GM12864 (cell line): Measurements from ENCODE around the gene VSTM5.

Experiments
- DNase-seq: peaks from one replicate; pipeline ENCODE4 v3.0.0-alpha.2; 2011; ENCODE audit warnings: low read depth
- H3K4me3 ChIP-seq: 2 replicates; pipeline ENCODE4 v1.5.1; 2011; ENCODE audit warnings: mild to moderate bottlenecking, low read depth, low read length, control low read depth
- TF ChIP-seq, protein P1 (sequence below): IDR thresholded peaks from 2 replicates; pipeline ENCODE4 v1.5.1; 2011; ENCODE audit warnings: low read depth, mild to moderate bottlenecking, moderate library complexity, low read length, control low read depth, inconsistent platforms; ENCODE audit errors: missing control alignments

VSTM5 gene

DNA sequence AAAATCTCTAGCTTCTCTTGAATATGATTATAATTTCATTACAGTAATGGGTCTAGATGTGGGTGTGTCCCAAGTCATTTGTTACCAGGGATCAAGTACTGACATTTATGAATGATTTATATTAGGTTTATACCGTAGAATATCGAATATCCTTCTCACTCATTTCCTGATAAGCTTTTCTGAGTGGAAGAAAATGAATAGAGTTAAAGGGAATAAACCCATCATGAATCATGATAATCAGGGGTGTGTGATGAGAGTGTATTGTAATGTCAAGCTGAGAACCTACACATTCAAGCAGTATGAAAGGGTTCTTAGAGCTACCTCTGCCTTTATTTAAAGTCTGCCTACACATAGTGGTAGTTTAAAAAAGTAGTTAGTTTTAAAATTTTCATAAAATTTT is 49.1 kb downstream of the VSTM5 start:
- TF ChIP-seq, protein P1, sequence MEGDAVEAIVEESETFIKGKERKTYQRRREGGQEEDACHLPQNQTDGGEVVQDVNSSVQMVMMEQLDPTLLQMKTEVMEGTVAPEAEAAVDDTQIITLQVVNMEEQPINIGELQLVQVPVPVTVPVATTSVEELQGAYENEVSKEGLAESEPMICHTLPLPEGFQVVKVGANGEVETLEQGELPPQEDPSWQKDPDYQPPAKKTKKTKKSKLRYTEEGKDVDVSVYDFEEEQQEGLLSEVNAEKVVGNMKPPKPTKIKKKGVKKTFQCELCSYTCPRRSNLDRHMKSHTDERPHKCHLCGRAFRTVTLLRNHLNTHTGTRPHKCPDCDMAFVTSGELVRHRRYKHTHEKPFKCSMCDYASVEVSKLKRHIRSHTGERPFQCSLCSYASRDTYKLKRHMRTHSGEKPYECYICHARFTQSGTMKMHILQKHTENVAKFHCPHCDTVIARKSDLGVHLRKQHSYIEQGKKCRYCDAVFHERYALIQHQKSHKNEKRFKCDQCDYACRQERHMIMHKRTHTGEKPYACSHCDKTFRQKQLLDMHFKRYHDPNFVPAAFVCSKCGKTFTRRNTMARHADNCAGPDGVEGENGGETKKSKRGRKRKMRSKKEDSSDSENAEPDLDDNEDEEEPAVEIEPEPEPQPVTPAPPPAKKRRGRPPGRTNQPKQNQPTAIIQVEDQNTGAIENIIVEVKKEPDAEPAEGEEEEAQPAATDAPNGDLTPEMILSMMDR = no peak
- DNase-seq = no peak
- no peak overlapping the region for H3K4me3 ChIP-seq

DNA sequence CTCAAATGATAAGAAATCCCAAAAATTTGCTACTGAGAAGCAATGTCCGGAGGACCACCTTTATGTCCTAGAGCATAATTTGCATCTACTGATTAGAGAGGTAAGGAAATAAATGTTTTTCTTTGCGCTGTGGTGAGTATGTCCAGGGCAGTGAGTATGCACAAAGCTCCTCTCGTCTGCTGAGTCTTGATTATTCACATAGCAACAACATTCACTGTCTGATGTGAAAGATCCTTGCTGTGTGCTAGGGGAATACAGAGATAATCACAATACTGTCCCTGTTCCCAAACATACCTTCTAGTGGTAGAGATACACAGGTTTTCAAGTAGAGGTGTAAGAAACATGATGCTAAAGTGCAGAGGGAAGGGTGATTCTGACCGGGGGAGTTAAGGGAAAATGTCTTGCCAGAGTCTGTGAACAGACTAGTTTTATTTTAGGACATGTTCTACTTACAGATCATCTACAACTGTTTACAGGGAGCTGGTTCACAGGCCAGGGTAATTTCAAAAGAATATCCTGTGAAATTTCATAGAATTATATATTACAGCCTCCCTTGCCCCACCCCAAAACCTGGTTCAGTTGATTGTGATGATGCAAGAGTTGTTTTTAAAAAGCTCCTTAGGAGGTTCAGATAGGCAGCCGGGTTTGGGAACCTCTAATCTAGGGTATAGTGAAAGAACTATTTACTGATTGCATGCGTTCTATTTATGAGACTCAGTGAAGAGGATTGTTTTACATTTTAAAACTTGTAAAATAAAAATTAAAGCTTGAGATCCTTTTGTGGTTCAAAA is 53.8 kb downstream of the VSTM5 start:
- no peak overlapping the region for H3K4me3 ChIP-seq
- TF ChIP-seq, protein P1 = no peak
- DNase-seq = no peak

- DNase-seq = no peak
- H3K4me3 ChIP-seq = no peak overlapping the region
- TF ChIP-seq, protein P1 = no peak
Observed at GRCh38 chr11:93791493-93791892, 58.9 kb downstream of the VSTM5 start.

- peak overlapping the region; percentile 87 for H3K4me3 ChIP-seq
- no peak for DNase-seq
Observed at GRCh38 chr11:93784935-93785360, 65.5 kb downstream of the VSTM5 start.

DNA sequence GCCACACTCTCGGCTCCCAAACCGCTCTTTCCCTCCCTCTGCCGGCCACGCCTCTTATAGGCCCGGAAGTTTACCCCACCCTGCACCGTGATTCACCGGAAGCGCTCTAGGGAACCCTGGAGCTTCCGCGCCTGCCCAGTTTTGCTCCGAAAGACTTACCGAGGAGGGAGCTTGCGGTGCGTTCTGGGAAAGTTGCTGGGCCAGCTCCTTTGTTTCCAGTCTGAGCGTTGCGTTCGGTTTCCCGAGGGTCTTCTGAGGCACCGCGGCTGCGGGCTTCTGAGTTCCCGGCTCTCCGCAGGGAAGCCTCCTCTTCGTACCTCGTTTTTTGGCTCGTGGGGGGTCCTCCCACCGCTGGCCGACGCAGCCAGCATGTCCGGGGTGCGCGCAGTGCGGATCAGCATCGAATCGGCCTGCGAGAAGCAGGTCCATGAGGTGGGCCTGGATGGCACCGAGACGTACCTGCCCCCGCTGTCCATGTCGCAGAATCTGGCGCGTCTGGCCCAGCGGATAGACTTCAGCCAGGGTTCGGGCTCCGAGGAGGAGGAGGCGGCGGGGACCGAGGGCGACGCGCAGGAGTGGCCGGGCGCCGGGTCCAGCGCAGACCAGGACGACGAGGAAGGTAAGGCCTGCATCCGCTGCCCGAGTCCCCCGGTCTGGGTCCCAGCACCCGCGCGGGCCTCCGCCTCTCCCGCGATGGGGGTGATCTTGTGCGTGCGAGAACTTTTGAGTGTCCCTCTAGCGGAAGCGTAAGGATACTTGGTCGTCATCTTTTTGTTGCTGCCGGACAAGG is 66.1 kb downstream of the VSTM5 start, which contains the start of gene MED17:
Gene MED17 (plus strand): TSS at position 138 of the 790 bp plus-strand sequence. CDS start 232 bp downstream, at position 370.
- TF ChIP-seq, protein P1 = peak; percentile 65
- peak; percentile 77 for DNase-seq
- H3K4me3 ChIP-seq = peak within 1 kb of the TSS; percentile 87

More at GRCh38 chr11:93784935-93785360, 65.5 kb downstream of the VSTM5 start:
- TF ChIP-seq, protein P1 = no peak

DNA sequence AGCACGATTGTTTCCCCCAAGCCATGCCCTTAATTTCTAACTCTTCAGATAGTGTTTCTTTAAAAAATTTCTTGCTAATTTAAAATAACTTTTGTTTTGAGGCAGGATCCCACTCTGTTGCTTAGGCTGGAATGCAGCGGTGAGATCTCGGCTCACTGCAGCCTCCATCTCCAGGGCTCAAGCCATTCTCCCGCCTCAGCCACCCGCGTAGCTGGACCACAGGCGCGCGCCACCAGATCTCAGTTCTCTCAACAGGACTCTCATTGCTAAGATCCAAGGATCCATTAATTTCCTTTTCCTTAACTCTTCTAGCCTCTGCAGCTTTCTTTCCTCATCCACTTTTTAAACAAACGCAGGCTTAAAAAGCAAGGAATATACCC is 66.7 kb downstream of the VSTM5 start:
- H3K4me3 ChIP-seq = peak overlapping the region; percentile 87
- DNase-seq = no peak
- TF ChIP-seq, protein P1 = no peak
